ENCODE results near the gene JAKMIP1. TPM values are rescaled to one million over a fixed set of nuclear protein-coding genes. Genes with fewer than 3 reads are reported as not detected.

The JAKMIP1 gene
- total RNA-seq, 2 experiments from 2014 or later, result 2.0 to 2.1 TPM

DNA sequence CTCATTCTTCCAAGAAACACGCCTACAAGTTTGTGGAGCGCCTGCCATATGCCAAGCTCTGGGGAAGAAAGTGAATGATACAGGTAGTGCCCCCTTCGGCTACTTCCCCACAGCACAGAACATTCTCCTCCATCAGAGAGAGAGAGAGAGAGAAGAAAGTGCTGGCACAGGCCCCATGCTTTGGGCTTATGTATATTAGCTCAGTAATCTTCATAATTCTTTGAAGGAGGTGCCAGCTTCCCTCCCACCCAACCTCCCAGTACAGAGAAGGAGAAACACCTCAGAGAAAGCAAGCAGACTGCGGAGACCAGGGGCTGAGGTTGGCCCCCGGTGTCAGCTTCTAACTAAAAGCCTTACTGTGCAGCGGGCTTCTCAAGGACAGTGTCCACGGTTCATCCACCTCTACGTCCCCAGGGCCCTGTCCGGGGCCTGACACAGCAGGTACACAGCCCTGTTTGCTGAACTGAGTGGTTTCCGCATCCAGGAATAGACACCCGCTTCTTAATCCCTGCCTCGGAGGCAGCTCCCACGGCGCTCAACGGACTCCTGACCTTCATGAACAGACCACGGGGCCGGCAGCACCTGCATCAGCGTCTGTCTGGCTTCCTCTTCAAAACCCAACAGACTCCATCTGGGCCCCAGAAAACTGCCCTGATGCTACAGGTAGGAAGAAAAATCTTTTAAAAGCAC lies 50.2 kb downstream of the JAKMIP1 start:
- Histone ChIP-seq H3K27ac (ENCODE audit: low read depth in 1 of 2, low read length in 2 of 2) (no peak overlapping the region), H3K27me3 (ENCODE audit: control insufficient read depth in 1 of 2, insufficient read depth in 2 of 2, low read length in 2 of 2) (no peaks in the 10 kb centered on the region), H3K4me1 (ENCODE audit: insufficient read depth, low read length) (peaks cover 31% of the 10 kb centered on the region), H3K36me3 (ENCODE audit: insufficient read depth, low read length) (no peaks in the 10 kb centered on the region), H3K4me3 (ENCODE audit: low read length) (no peak overlapping the region), H3K9me3 (ENCODE audit: control insufficient read depth in 1 of 2, insufficient read depth in 1 of 2, low read length in 2 of 2) (no peaks in the 10 kb centered on the region)
- ATAC-seq (ENCODE audit: poor library complexity), result no peak
- Mint-ChIP-seq H3K4me1 (ENCODE audit: low read depth) (peaks cover 5% of the 10 kb centered on the region), H3K27ac (no peak overlapping the region), H3K9me3 (no peaks in the 10 kb centered on the region), H3K4me3 (no peak overlapping the region), H3K27me3 (peaks cover 9% of the 10 kb centered on the region), H3K36me3 (ENCODE audit: low read depth) (no peaks in the 10 kb centered on the region)
- intact Hi-C loops (cut with DNase I, micrococcal nuclease), result no loop called here
- no peak for TF ChIP-seq CTCF (IDR thresholded peaks at IDR 0.05)
- POLR2A ChIA-PET, result no interaction called here
- DNase-seq, result no peak
- CTCF ChIA-PET, result interaction anchor here (2.0 kb wide), 1 partner anchor 41 kb away, joined by 4 read pairs; no protein-coding TSS in a partner anchor

- Histone ChIP-seq H3K4me3 (ENCODE audit: low read length) (no peak overlapping the region), H3K27ac (ENCODE audit: low read depth in 1 of 2, low read length in 2 of 2) (no peak overlapping the region), H3K4me1 (ENCODE audit: insufficient read depth, low read length) (peaks cover 20% of the 10 kb centered on the region), H3K27me3 (ENCODE audit: control insufficient read depth in 1 of 2, insufficient read depth in 2 of 2, low read length in 2 of 2) (no peaks in the 10 kb centered on the region), H3K9me3 (ENCODE audit: control insufficient read depth in 1 of 2, insufficient read depth in 1 of 2, low read length in 2 of 2) (peaks cover 7 to 9% of the 10 kb centered on the region in 2 experiments), H3K36me3 (ENCODE audit: insufficient read depth, low read length) (no peaks in the 10 kb centered on the region)
- no peak overlapping the region for H3K4me3 Mint-ChIP-seq
- no peak for TF ChIP-seq CTCF (IDR thresholded peaks at IDR 0.05)
- ChIA-PET POLR2A (no interaction called here), CTCF (no interaction called here)
- H3K9me3 Mint-ChIP-seq, result no peaks in the 10 kb centered on the region
- DNase-seq (no peak), ATAC-seq (ENCODE audit: poor library complexity) (no peak)
- H3K4me1 Mint-ChIP-seq (ENCODE audit: low read depth), result peaks cover 5% of the 10 kb centered on the region
- intact Hi-C loops (cut with DNase I, micrococcal nuclease), result no loop called here
- no peak overlapping the region for H3K27ac Mint-ChIP-seq
- peaks cover 4% of the 10 kb centered on the region for H3K27me3 Mint-ChIP-seq
- H3K36me3 Mint-ChIP-seq (ENCODE audit: low read depth), result no peaks in the 10 kb centered on the region
These were observed 51.7 kb downstream of the JAKMIP1 start for GRCh38 chr4:6148506-6149205.

DNA sequence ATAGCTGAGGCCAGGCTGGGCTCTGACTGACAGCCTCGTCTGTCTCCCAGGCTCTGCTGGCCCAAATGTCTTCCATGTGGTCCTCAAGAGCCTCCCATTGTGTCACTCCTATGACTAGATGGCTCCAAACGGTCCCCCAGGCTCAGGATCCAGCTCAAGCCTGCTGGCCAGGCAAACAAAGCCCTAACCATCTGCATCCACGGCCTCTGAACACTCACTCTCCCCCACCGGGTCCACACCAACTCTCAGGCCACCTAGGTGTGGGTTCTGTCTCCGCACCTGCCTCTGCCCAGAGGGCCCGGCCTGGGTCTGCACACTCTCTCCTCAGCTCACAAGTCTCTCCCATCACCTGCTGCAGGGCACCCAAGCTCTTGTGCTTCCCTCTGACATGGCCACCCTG lies 52.9 kb downstream of the JAKMIP1 start:
- POLR2A ChIA-PET, result no interaction called here
- no peak for TF ChIP-seq CTCF (IDR thresholded peaks at IDR 0.05)
- no peak for DNase-seq
- Histone ChIP-seq H3K36me3 (ENCODE audit: insufficient read depth, low read length) (no peaks in the 10 kb centered on the region), H3K27ac (ENCODE audit: low read depth in 1 of 2, low read length in 2 of 2) (no peak overlapping the region), H3K4me1 (ENCODE audit: insufficient read depth, low read length) (peaks cover 11% of the 10 kb centered on the region), H3K4me3 (ENCODE audit: low read length) (no peak overlapping the region), H3K27me3 (ENCODE audit: control insufficient read depth in 1 of 2, insufficient read depth in 2 of 2, low read length in 2 of 2) (no peaks in the 10 kb centered on the region), H3K9me3 (ENCODE audit: control insufficient read depth in 1 of 2, insufficient read depth in 1 of 2, low read length in 2 of 2) (peaks cover 9 to 18% of the 10 kb centered on the region in 2 experiments)
- H3K27me3 Mint-ChIP-seq, result peaks cover 4% of the 10 kb centered on the region
- no peak for ATAC-seq (ENCODE audit: poor library complexity)
- H3K27ac Mint-ChIP-seq, result no peak overlapping the region
- CTCF ChIA-PET, result no interaction called here
- intact Hi-C loops (cut with DNase I, micrococcal nuclease), result no loop called here
- no peaks in the 10 kb centered on the region for H3K4me1 Mint-ChIP-seq (ENCODE audit: low read depth)
- no peaks in the 10 kb centered on the region for H3K36me3 Mint-ChIP-seq (ENCODE audit: low read depth)
- H3K4me3 Mint-ChIP-seq, result no peak overlapping the region
- H3K9me3 Mint-ChIP-seq, result no peaks in the 10 kb centered on the region
